IPS-NIHi11 (cell line): Measurements from ENCODE around the gene TRIOBP.

Experiments used
- DNase-seq: peaks from one replicate; pipeline ENCODE4 v3.0.0; 2012; ENCODE audit warnings: mixed read lengths, low spot score

TRIOBP gene

DNA sequence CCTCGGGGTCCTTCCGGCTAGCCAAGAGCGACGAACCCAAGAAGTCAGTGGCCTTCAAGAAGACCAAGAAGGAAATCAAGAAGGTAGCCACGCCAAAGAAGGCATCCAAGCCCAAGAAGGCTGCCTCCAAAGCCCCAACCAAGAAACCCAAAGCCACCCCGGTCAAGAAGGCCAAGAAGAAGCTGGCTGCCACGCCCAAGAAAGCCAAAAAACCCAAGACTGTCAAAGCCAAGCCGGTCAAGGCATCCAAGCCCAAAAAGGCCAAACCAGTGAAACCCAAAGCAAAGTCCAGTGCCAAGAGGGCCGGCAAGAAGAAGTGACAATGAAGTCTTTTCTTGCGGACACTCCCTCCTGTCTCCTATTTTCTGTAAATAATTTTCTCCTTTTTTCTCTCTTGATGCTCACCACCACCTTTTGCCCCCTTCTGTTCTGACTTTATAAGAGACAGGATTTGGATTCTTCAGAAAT, 109.0 kb downstream of the TRIOBP start:
- no peak for DNase-seq

DNA sequence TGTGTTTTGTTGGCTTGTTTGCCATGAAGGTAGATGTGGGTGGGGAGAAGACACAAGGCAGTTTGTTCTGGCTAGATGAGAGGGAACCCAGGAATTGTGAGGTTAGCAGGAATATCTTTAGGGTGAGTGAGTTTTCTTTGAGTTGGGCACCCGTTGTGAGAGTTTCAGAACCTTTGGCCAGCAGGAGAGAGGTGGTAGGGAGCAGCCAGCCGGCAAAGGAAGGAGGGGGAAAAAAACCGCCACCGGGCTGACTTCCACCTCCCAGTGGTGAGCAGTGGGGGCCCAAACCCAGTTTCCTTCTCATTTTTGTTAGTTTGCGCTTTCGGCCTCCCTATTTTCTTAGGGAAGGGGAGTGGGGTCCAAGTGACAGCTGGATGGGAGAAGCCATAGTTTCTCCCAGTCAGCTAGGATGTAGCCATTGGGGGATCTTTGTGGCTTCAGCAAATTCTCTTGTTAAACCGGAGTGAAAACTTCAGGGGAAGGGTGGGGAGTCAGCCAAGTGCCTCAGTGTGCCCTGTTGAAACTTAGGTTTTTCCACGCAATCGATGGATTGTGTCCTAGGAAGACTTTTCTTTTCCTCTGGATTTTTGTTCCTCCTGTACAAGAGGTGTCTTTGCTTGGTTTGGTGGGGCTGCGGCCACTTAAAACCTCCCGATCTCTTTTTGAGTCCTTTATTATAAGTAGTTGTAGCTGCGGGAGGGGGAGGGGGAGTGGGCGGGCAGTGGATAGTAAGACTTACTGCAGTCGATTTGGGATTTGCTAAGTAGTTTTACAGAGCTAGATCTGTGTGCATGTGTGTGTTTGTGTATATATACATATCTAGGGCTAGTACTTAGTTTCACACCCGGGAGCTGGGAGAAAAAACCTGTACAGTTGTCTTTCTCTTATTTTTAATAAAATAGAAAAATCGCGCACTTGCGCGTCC, 109.8 kb downstream of the TRIOBP start:
- DNase-seq = no peak

DNA sequence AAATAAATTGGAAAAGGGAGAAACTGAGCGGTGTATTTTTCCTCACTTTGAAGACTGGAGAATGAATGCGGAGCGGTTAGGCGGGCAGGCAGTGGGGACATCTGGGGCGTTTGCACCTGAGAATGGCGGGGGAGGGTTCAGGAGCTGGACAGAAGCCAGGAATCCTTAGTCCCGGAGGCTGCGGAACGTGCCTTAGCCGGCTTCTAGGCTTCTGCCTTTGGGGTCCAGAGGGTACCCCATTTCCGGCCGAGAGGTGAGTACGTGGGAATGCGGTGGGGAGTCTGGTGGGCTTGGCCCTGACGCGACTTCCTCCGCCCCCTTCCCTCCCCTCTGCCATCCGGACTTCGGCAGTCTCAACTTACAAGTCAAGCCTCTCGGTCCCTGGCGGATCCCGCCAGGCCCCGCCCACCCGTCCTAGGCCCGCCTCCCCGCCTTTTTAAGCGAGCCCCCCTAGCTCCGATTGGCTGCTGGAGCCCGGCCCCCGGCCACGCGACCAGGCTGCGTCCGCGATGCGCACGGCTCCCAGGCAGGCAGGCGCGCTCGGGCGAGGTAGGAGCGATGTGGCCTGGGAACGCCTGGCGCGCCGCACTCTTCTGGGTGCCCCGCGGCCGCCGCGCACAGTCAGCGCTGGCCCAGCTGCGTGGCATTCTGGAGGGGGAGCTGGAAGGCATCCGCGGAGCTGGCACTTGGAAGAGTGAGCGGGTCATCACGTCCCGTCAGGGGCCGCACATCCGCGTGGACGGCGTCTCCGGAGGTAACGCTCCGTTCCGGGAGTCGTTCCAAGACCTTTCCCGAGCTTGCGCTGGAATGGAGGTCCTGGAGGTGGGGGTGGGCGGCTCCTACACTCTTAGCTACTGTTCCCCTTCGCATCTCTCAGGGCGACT, 110.8 kb downstream of the TRIOBP start, which contains the start of gene GCAT:
Gene GCAT, plus strand, starts transcription at position 525 of the 884 bp plus-strand sequence. Its CDS starts 34 bp downstream, at position 559.
- peak; percentile 99 for DNase-seq

DNA sequence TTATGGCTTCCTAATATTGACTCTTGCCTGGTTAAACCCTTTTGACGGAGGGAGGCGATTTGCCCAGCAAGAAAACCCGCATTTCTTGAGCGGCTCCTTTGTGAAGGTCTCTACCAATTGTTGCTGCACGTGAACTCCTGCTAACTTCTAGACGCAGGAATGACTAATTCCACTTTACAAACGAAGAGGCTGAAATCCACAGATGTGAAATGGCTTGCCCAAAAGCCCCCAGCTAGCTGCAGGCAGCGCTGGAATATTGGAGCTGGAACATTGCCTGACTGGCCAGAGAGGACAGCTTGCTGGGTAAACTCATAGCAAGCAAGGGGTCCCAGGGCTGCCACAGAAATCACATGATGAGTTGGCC, 111.4 kb downstream of the TRIOBP start:
- DNase-seq = no peak

DNA sequence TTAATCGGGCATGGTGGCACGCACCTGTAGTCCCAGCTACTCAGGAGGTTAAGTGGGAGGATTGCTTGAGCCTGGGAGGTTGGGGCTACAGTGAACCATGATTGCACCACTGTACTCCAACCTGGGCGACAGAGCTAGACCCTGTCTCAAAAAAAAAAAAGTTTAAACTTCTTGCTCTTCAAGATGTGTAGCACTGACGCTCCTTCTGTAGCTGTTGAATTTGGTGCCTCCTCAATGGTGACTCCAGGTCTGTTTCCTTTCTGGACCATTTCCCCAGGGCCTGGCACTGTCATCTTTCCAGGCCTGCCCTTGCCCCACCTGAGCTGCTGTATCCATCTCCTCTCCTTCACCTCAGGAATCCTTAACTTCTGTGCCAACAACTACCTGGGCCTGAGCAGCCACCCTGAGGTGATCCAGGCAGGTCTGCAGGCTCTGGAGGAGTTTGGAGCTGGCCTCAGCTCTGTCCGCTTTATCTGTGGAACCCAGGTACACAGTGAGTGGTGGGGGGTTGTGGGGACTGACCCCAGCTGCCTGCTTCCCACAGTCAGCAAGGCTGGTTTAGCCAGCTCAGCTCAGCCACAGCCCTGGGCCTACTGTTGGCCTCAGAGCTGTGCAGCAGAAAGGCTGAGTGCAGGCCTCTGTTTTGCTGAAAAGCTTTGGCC, 113.0 kb downstream of the TRIOBP start:
- no peak for DNase-seq

DNA sequence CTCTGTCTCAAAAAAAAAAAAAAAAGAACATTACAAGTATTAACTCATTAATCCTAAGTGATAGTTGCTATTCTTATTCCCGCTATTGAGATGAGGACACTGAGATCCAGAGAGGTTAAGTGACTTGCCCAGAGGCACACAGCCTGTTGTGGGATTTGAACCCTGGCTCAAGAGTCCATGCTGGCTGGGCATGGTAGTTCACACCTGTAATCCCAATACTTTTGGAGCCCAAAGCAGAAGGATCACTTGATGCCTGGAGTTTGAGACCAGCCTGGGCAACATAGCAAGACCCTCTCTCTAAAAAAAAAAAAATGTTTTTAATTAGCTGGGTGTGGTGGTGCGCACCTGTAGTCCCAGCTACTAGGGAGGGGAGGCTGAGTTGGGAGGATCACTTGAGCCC, 115.0 kb downstream of the TRIOBP start:
- DNase-seq = no peak

DNA sequence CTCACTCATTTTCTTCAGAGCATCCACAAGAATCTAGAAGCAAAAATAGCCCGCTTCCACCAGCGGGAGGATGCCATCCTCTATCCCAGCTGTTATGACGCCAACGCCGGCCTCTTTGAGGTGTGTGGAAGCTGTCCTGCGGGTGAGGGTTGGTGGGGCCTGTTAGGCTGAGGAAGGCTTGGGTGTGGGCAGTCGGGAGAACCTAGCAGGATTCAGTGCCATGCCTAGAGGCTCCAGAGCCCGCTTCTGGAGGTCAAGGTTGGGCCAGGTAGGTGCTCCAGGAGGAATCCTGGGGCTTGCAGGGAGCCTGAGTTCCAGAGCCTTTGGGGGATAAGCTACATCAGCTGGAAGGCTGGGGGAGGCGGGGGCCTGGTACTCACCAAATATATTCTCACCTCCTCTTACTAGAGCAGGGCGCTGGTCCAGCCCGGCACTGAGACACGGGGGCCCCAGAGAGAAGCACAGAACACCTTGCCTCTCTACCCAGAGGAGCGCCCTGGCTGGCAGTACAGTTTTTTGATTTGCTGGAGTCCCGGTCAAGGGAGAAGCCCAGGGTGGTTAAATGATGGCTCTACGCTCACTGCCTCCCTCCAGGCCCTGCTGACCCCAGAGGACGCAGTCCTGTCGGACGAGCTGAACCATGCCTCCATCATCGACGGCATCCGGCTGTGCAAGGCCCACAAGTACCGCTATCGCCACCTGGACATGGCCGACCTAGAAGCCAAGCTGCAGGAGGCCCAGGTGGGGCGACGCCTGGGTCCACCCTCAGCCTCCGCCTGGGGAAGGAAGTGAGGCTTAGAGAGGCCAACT, 116.2 kb downstream of the TRIOBP start:
- no peak for DNase-seq

DNA sequence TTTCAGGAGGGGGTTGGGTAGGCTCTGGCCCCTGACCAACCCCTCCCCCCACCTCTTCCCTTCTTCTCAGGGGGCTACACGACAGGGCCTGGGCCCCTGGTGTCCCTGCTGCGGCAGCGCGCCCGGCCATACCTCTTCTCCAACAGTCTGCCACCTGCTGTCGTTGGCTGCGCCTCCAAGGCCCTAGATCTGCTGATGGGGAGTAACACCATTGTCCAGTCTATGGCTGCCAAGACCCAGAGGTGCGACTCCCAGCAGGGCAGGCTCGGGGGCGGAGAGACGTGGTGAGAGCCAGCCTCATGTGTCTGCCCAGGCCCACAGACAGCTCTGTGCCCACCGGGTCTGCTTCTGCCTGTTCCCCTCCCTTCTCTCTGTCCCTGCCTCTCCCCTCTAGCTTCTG, 118.7 kb downstream of the TRIOBP start:
- DNase-seq = no peak

DNA sequence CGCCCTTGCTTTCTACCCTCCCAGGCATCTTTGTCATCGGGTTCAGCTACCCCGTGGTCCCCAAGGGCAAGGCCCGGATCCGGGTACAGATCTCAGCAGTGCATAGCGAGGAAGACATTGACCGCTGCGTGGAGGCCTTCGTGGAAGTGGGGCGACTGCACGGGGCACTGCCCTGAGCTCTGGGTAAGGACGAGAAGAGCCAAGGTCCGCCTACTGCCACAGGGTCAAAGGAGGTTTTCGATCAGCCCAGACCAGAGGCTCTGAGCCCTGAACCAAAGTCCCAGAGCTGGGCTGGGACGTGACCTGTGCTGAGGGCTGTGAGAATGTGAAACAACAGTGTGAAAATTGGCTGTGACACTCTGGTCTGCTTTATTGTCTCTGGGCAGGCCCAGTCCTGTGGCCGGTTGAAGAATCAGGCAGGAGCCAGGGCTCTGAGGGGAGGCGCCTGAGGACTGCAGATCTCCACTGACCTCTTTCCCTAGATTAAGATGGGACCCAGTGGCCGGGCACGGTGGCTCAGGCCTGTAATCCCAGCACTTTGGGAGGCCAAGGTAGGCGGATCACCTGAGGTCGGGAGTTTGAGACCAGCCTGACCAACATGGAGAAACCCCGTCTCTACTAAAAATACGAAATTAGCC, 119.8 kb downstream of the TRIOBP start:
- DNase-seq = no peak

DNA sequence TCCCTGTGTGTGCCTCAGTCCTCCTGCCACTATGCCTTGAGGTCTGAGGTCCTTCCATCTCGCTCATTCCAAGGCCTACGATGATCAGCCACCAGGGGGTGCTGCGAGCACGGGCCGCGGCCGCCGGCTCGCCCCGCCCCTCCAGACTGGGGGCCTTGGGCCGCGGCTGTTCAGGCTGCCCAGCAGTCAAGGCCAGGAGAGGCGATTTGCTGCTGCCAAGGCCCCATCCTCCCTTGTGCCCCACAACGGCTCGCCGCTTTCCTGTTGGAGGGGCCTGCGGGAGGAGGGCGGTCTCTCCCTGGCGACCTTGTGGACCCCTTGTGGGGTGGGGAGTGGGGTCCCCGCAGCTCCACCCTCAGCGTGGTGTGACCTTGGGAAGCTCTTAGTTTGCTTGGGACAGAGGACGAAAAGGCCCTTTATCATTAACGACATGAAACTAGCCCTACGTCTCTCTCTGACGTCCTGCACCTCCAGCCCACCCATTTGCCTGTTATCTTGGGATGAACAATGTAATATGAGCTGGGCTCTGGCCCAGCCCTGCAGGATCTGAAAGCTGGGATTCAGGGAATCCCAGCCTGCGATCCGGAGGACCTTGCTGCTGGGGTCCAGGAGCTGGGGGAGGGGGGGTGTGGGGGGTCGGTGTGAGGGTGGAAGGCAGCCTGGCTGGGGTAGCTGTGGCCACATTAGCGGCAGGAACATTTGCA, 121.0 kb downstream of the TRIOBP start:
- peak; percentile 96 for DNase-seq

DNA sequence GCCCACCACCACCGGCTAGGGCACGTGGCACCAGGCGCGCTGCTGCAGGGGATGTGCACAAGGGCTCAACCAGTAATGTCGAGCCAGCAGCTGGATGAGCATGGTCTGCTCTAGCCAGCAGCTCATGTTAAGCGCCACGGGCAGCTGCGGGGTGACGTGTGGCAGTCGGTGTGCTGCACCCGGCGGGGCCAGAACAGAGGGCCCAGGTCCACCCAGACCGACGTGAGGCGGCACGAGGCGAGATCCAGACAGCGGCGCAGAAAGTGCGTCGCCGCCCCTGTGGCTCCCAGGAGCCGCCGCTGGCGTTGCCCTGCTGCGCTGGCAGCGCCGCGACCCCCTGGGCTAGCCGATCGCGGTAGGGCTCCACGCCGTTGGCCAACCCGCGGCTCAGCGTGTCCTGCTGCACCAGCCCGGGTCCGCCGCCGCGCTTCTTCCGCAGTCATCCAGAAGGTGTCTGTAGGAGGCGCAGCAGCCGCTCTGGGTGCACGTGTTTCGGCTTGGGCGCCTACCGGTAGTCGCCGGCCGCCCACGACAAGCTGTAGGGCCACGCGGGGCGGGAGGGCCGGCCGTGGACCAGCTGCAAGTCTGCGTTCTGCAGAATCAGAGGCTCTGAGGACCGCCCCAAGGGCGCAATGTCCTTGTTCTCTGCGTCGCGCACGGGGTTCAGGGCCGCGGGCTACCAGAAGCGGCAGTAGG, 121.7 kb downstream of the TRIOBP start:
- DNase-seq = peak; percentile 68

DNA sequence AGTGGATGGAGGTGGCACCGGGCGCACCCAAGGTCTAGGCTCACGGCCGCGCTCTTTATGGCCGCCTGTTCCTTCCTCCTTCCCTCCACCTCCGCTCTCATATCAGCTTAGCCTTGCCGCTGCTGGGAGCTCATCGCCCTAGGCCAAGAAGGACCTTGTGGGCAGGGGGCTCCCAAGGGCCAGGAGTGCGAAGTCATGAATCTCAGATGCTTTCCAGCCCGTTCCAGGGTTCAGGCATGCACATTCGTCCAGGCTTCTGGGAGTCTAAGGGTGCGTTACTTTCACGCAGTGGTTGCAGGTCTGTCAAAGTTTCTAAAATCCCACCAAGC, 122.2 kb downstream of the TRIOBP start:
- no peak for DNase-seq

DNA sequence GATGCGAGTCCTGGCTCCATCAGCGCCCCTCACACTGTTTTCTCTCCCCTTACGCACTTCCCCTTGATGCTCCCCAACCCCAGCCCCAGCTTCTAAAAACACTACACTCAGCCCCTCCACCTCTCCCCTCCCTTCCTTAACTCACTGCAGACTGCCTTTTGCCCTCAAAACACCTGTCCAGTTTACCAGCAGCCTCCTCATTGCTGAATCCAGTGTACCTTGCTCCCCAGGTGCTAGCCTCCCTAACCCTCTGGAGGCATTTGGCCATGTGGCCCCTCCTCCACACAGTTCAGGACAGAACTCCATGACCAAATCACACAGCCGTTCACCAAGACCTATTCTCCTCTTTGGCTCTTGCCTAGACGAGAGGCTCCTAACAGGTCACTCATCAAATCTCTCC, 123.5 kb downstream of the TRIOBP start:
- no peak for DNase-seq

DNA sequence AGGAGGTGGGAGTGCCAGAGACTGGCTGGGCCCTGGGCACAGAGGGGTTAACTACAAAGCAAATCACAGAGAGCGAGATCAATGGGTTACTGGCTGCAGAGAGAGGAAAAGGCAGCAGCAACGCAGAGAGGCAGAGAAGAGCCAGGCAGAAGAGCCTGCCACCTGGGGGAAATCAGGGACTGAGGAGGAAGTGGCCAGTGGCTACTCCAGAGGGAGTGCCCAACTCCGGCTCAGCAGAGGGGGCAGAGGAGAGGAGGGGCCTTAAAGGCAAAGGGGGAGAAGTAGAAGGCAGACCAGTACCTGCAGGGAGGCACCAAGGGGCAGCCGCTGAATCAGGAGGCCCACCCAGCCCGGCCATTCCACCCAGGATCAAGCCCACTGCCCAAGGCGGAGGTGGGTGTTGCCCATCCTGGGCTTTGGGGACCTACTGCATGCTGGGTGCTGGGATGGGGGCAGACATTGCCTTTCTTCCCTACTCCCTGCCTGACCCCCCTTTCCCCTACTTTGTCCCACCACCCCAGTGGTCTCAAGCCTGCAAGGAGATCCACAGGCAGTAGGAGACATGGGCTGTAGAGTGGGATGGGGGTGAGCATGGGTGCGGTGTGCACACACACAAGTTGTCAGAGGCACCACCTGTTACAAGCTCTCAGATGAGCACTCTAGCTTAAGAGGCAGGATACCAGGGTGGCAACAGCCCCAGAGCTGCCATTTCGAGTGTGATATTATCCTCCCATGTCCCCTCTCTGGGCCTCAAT, 125.4 kb downstream of the TRIOBP start:
- peak; percentile 67 for DNase-seq

DNA sequence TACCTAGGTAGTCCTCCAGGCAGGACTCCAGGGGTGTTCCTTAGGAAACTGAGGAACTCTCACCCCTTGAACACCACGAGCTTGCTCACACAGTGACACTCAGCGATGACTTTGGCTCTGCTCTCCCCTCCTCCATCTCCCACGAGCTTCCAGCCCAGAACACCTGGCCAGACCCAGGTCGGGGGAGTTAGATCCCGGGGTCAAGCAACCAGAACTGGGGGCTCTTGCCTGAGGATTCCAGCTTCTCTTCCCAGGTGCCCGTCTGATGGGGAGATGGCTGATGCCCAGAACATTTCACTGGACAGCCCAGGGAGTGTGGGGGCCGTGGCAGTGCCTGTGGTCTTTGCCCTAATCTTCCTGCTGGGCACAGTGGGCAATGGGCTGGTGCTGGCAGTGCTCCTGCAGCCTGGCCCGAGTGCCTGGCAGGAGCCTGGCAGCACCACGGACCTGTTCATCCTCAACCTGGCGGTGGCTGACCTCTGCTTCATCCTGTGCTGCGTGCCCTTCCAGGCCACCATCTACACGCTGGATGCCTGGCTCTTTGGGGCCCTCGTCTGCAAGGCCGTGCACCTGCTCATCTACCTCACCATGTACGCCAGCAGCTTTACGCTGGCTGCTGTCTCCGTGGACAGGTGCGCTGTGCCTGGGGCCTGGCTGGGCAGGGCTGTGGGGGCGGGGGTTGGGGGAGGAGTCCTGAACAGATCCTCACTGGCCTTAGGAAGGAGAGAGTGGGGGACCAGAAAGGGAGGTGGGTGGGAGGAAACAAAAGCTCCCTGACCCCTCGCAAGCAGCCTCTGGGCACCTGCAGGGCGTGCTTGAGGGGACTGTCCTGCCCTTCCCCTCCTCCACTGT, 126.5 kb downstream of the TRIOBP start, which contains the start of gene GALR3:
Gene GALR3, plus strand, starts transcription at position 249 of the 852 bp plus-strand sequence. Its CDS starts 25 bp downstream, at position 274.
- no peak for DNase-seq

DNA sequence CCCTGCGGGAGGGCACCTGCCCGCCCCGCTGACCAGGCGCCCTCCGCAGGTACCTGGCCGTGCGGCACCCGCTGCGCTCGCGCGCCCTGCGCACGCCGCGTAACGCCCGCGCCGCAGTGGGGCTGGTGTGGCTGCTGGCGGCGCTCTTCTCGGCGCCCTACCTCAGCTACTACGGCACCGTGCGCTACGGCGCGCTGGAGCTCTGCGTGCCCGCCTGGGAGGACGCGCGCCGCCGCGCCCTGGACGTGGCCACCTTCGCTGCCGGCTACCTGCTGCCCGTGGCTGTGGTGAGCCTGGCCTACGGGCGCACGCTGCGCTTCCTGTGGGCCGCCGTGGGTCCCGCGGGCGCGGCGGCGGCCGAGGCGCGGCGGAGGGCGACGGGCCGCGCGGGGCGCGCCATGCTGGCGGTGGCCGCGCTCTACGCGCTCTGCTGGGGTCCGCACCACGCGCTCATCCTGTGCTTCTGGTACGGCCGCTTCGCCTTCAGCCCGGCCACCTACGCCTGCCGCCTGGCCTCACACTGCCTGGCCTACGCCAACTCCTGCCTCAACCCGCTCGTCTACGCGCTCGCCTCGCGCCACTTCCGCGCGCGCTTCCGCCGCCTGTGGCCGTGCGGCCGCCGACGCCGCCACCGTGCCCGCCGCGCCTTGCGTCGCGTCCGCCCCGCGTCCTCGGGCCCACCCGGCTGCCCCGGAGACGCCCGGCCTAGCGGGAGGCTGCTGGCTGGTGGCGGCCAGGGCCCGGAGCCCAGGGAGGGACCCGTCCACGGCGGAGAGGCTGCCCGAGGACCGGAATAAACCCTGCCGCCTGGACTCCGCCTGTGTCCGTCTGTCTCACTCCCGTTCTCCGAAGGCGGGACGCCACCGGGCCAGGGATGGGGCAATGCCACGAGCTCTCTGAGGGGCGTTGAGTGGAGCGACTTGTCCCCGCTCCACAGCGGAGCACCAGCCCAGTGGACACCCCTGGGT, 128.1 kb downstream of the TRIOBP start:
- DNase-seq = peak; percentile 88
